NCI-H345 (cell line): ENCODE measurements around the gene SRGN.

Experiments
- DNase-seq: peaks from one replicate; lab custom pipeline; 2025; lab: John Stamatoyannopoulos, UW

Gene SRGN

DNA sequence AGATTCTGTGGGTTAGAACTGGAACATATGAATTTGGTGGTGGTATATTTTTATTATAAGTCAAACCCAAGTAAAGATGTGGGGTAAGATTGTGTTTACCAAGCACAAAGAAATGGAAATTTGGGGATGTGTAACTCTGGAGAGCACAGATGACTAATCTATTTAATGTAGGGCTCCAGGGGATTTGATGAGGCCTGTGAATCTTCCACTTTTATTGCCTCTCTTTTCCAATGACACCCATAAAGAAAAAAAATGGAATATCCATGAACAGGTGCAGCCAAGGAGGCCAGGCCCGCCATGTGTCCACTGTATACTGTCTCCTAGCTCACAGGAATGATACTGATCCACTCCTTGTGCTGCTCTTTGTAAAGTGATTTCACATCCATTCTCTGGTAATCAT, 2.8 kb downstream of the SRGN start:
- DNase-seq: no peak

DNA sequence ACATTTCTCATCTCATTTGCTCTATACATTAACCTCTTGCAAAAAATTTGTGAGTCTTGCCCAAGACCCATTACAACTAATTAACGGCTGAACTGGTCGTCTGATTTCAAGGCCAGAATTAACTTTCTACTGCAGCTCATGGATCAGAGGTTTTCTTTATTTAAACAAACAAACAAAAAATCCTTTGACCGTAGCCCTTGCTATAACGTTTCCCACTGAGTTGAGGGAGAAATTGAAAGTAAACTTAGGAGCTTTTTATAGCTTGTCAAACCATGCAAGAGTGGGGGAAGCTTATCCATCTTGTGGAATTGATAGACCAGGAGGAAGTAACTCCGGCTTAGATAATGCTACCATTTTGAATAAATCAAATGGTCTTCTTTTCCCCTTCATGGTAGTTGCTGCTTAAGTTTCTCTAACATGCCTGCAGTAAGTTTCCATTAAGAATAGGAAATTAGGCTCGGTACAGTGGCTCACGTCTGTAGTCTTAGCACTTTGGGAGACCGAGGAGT, 3.3 kb downstream of the SRGN start:
- no peak for DNase-seq

DNA sequence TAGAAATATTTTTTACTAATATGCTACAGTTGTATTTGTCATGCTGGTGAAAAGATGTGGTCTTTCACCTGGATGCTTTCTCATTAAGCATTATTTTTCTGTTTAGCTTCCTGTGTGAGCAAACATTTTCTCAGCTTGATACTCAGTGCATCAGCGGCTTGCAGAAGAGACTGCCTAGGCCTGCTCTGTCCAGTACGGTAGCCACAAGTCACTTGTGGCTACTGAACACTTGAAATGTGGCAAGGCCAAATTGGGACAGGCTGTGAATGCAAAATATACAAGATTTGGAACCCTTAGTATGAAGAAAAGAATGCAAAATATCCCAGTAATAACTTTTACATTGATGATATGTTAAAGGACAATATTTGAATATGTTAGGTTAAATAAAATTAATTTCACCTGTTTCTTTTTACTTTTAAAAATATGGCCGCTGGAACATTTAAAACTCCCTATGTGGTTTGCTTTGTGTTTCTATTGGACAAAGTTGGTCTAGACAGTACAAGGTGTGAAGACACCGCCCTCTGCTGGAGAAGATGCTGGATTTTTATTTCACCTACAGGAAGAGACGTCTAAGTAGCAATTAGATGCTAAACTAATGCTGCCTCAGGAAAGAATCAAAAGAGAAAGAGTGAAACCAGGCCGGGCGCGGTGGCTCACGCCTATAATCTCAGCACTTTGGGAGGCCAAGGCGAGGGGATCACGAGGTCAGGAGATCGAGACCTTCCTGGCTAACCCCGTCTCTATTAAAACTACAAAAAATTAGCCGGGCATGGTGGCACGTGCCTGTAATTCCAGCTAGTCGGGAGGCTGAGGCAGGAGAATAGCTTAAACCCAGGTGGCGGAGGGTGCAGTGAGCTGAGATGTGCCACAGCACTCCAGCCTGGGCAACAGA, 5.3 kb downstream of the SRGN start:
- DNase-seq: peak; percentile 53

DNA sequence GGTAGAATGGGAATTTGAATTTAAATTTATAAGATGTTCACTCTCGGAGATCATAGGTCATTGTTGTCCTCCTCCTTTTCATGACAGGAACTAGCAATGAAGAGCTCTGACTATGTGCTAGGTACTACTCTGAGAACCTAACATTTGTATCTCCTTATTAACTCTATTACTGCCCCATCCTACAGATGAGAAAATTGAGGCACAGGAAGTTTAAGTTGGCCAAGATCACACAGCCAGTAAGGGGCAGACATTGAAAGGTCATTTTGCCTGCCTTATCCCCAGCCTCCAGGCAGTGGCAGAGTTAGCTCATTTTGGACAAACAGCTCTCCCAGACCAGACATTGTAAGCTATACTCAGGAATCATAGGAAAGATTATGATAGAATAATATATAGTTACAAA, 6.0 kb downstream of the SRGN start:
- DNase-seq: no peak

DNA sequence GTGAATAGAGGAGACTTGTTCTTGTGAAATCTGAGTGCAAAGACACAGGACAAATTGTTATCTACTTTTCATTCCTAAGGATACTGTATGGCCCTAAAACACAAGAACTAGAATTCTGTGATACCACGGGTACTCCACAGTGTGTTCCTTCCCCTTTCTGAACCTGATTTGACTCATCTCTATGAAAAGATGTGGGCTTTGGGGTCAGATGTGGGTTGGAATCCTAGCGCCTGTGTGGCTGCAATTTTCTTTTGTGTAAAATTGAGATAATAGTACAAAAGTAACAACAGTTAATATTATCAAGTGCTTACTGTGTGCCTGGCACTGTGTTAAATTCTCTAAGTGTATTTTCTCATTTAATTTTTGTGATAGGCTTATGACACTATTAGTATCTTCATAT, 8.1 kb downstream of the SRGN start:
- DNase-seq: no peak

GRCh38 chr10:69097729-69098128, 9.8 kb downstream of the SRGN start:
- DNase-seq: no peak

DNA sequence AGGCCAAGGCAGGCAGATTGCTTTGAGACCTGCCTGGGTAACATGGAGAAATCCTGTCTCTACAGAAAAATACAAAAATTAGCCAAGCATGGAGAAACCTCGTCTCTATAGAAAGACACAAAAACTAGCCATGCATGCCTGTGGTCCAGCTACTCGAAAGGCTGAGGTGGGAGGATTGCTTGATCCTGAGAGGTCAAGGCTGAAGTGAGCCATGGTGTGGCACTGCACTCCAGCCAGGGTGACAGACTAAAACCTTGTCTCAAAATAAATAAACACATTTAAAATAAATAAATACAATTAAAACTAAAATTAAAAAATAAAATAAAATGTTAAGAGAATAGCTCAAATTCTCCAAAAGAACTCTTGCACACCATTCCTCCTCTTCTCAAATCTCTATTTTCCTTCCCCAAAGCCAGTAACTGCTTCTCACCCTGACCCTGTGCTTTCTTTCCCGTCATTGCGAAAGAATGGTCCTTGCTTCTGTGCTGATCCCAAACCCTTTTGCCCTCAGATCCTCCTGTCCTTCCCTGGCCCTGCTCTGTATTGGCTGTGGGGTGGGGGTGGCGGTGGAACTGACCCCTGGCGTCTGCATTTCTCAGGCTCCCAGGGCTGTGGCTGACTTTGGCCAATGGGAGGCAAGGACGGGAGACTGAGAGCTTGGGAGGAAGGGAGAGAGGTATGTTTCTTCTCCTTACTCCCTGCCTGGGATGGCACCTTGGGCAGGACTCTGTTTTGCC, 12.4 kb downstream of the SRGN start:
- DNase-seq: no peak

- no peak for DNase-seq
These were observed 13.7 kb downstream of the SRGN start for GRCh38 chr10:69101451-69102095.

DNA sequence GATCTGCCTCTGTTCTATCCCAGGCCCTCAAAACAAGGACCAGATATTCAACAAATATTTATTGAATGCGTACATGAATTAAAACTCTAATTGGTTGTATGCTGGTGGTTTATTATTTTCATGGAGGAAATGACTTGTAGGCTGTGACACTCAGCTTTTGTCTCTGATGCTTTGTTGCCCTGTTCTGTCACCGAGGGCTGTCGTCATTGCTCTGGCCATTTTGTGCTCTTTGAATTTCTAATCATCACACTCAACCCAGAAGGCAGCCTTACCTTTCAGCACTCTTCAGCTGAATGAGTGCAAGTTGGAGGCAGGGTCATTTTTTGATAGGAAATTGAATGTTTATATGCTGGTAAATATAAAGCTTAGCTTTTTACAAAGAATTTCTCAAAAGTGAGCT, 14.5 kb downstream of the SRGN start:
- no peak for DNase-seq

DNA sequence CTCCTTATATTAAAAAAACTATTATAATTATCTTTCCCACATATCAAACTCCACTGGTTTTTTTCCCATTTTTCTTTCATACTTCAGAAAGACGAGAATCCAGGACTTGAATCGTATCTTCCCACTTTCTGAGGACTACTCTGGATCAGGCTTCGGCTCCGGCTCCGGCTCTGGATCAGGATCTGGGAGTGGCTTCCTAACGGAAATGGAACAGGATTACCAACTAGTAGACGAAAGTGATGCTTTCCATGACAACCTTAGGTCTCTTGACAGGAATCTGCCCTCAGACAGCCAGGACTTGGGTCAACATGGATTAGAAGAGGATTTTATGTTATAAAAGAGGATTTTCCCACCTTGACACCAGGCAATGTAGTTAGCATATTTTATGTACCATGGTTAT, 15.9 kb downstream of the SRGN start:
- no peak for DNase-seq

DNA sequence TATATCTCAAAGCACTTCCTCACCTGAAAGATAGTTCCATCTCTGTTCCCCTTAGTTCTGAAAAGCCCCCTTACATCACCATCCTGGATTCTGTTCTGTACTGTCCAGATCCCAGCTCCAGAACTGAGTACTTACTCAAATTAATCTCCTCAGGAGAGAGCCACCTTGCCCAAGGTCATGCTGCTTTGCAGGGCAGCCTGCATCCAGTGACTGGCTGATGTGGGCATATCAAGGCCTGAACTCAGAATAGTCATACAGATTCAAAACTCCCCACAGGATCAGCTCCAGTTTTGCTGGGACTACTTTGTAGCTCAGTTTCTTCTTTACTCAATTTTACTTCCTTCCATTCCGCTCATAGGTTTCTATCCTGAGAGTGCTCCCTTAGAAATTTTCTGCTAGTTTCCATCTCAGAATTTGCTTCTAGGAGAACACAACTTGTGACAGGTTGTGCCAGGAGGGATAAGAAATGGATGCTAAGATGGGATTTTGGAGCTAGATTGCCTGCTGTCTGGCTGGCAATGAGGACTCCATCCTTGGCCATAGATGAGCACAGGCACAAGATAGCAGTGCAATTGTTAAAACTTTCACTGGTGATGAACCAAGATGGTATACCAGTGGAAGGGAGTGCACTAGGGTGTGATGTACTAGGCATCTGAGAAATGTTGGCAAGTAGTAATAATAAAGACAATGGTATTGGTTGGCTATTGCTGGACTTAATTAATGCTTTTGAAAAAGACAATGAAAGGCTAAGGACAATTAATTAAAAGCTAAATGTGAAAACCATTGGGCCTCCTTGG, 17.3 kb downstream of the SRGN start:
- DNase-seq: no peak

- no peak for DNase-seq
These were observed 19.2 kb downstream of the SRGN start for GRCh38 chr10:69107176-69107490.

DNA sequence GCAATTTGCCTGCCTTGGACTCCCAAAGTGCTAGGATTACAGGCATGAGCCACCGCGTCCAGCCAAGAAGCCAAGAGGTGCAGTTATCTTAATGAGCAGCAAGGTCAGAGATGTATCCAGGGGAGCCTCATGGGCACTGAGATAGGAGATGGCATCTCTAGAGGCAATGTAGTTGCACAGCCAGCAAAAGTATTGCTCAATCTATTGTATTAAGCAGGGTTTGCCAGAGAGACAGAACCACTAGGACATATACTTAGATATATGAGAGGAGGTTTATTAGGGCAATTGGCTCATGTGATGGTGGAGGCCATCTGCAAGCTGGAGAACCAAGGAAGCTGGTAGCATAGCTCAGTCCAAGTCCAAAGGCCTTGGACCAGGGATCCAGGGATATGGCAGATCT, 19.8 kb downstream of the SRGN start:
- no peak for DNase-seq

DNA sequence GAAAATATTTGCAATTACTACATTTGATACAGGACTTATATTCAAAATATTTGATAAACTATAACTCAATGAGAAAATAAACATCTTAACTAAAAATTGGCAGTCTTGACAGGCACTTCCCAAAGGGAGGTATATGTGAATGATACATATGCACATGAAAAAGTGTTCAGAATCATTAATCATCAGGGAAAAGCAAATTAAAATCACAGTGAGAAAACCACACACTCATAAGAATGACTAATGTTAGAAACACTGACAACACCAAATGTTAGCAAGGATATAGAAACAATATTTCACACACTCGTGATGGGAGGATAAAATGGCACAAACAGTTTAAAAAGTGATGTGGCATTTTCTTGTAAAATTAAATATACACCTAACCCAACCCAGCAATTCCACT, 32.0 kb downstream of the SRGN start:
- DNase-seq: no peak

- peak; percentile 36 for DNase-seq
These were observed 35.4 kb downstream of the SRGN start for GRCh38 chr10:69123306-69123746.

- peak; percentile 95 for DNase-seq
These were observed 36.1 kb downstream of the SRGN start, which contains the start of gene VPS26A for GRCh38 chr10:69123747-69124562. VPS26A (plus strand) TSS chr10:69124178; CDS start chr10:69124278, 100 bp downstream.

GRCh38 chr10:69124563-69125268, 36.8 kb downstream of the SRGN start:
- peak; percentile 21 for DNase-seq

DNA sequence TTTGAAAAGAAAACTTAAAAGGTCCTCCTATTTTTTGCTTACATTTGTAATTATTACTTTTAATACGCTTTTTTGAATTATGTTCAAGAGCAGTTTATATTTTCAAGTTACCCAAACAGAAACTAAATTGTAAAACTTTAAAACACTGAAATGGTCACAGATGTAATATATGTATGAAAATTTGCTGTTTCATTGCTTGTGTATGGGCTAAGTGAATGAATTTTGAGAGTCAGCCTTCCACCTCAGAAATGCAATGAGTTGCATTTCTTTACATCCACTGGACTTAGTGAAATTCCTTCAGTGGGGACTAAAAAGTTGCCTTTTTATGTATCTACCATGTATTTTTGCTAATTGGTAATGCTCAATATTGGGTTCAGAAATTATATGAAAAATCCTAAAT, 37.7 kb downstream of the SRGN start:
- no peak for DNase-seq

DNA sequence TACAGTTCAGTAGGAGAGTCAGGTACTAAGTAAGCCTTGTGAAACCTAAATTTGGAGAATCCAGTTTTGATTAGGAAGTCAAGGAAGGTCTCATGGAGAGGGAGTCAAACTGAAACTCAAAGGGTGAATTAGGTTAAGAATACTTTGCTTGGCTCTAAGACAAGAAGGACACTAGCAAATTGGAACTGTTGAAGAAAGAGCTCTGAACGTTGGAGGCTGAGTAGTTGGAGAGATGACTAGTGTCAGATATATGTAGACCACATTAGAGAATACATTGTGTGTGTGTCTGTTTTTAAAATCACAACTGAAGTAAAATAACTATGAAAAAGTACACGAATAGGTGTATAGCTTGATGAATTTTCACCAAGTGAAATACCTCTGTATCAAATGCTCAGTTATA, 42.3 kb downstream of the SRGN start:
- DNase-seq: no peak

DNA sequence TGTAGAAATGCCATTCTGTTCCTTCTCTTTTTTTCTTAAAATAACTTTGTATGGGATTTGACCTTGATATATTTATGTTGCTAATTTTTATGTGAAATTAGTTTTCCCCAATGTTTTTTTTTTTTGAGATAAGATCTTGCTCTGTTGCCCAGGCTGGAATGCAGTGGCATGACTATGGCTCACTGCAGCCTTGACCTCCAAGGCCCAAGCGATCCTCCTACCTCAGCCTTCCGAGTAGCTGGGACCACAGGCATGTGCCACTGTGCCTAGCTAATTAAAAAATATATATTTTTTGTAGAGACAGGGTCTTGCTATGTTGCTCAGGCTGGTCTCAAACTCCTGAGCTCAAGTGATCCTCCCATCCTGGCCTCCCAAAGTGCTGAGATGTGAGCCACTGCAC, 52.1 kb downstream of the SRGN start:
- no peak for DNase-seq
